ACC112 (cell line): Measurements from ENCODE around the gene STAC2.

ENCODE experiments used
- H2AFZ ChIP-seq: fragments of 200-600 bp; sonication (generic); one replicate; pipeline ENCODE4 v1.6.0; 2017; ENCODE audit warnings: antibody characterized with exemption, low read length; ENCODE audit not compliant: unreplicated experiment
- H3K27ac ChIP-seq: fragments of 200-600 bp; sonication (generic); 2 replicates; pipeline ENCODE4 v1.5.1; 2014; ENCODE audit warnings: low read depth, mild to moderate bottlenecking, antibody characterized with exemption, low read length, moderate library complexity
- H3K27me3 ChIP-seq: fragments of 200-600 bp; sonication (generic); 2 replicates; pipeline ENCODE4 v1.6.1; 2014; ENCODE audit warnings: mild to moderate bottlenecking, antibody characterized with exemption, low read length, moderate library complexity, mixed read lengths; ENCODE audit not compliant: insufficient read depth
- H3K36me3 ChIP-seq: fragments of 200-600 bp; sonication (generic); 2 replicates; pipeline ENCODE4 v1.6.1; 2016; ENCODE audit warnings: mild to moderate bottlenecking, antibody characterized with exemption, low read length, moderate library complexity, mixed read lengths; ENCODE audit not compliant: insufficient read depth
- H3K4me1 ChIP-seq: fragments of 200-600 bp; sonication (generic); one replicate; pipeline ENCODE4 v1.6.1; 2016; ENCODE audit warnings: low read length, mixed read lengths; ENCODE audit not compliant: insufficient read depth, unreplicated experiment, control insufficient read depth
- H3K4me3 ChIP-seq: fragments of 200-600 bp; sonication (generic); 2 replicates; pipeline ENCODE4 v1.5.1; 2014; ENCODE audit warnings: mild to moderate bottlenecking, low read depth, low read length
- H3K79me2 ChIP-seq: fragments of 200-600 bp; sonication (generic); one replicate; pipeline ENCODE4 v1.6.0; 2016; ENCODE audit warnings: low read length; ENCODE audit not compliant: control insufficient read depth, unreplicated experiment, insufficient read depth

The STAC2 gene

DNA sequence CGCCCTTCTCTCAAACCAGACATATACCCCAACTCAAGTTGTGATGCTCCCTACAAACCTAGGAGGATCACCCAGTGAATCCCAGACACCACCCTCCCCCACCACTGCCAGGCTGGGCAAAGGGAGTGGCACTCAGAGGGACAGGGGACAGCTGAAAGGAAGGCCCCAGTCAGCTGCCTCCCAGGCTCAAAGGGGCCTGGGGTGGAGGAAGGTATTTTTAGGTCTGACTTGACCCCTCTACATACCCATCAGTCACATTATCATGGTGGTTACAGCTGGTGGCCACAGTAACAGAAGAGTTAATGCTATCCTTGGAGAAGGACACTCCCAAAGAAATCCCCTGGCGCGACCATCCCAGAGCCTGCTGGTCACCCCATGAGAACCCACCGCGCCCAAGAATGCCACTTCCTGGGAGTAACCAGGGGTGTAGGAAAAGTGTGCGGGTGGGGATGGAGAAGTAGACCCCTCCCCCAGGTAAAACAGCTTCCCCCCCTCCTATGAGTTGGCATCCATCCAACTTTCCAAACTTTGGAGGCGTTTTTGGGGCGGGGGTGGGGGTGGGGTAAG is 29.4 kb downstream of the STAC2 start:
- Histone ChIP-seq H3K4me3 (peak overlapping the region; percentile 95), H3K4me1 (peaks cover 26% of the 10 kb centered on the region), H3K27ac (no peak overlapping the region), H2AFZ (no peak overlapping the region), H3K79me2 (peaks cover 48% of the 10 kb centered on the region), H3K36me3 (peaks cover 9% of the 10 kb centered on the region; the same call in 1 of the 2 replicates), H3K27me3 (no peaks in the 10 kb centered on the region)

- Histone ChIP-seq H3K79me2 (peaks cover 42% of the 10 kb centered on the region), H3K36me3 (peaks cover 3% of the 10 kb centered on the region; the same call in 1 of the 2 replicates), H2AFZ (no peak overlapping the region), H3K4me1 (peaks cover 26% of the 10 kb centered on the region), H3K4me3 (peak overlapping the region; percentile 95), H3K27me3 (no peaks in the 10 kb centered on the region), H3K27ac (no peak overlapping the region)
Observed at GRCh38 chr17:39195568-39196160, 30.1 kb downstream of the STAC2 start.

GRCh38 chr17:39194985-39195524 is 30.7 kb downstream of the STAC2 start:
- Histone ChIP-seq H3K4me1 (peaks cover 26% of the 10 kb centered on the region), H3K79me2 (peaks cover 36% of the 10 kb centered on the region), H3K27ac (no peak overlapping the region), H3K4me3 (no peak overlapping the region), H2AFZ (no peak overlapping the region), H3K36me3 (peaks cover 3% of the 10 kb centered on the region; the same call in 1 of the 2 replicates), H3K27me3 (no peaks in the 10 kb centered on the region)

DNA sequence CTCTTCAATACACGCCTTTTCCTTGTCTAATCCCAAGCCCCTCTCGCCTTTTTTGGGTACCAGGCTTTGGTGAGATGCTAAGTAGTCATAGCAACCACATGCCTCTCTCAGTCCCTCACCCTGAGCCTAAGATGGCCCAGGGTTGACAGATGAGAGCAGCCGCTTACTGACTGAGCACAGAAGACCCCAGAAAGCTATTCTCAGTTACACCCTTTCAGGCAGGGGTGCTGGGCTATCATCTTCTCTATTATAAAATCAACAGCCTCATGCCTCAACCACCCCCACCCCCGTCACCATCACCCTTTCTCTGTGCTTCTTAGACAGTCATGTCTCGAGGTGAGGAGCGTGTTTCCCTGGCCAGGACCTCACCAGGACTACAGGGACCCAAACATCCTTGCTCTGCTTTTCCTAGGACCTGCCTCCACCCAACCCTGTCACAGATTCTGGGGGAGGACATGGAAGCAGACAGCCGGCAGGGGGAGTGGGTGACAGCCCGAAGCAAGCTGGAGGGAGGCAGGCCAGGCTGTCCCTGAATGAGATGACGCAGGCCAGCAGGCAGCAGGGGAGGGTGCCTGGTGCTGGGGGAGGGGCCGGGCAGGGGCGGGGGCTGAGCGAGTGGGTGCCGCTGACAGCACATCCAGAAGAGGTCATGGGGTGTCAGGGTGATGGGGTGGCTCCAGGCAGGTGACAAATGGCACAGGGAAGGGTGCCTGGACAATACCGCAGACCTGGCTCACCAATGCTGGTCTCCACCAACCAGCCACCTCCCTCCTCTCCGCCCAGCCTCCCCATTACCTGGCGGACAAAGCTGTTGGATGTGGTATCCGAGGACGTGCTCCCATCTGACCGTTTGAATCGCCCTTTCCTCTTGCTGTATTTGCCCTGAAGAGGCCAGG is 31.4 kb downstream of the STAC2 start:
- peaks cover 3% of the 10 kb centered on the region; the same call in 1 of the 2 replicates for H3K36me3 ChIP-seq
- no peak overlapping the region for H3K4me3 ChIP-seq
- H3K27me3 ChIP-seq, result no peaks in the 10 kb centered on the region
- peaks cover 36% of the 10 kb centered on the region for H3K79me2 ChIP-seq
- H2AFZ ChIP-seq, result no peak overlapping the region
- H3K4me1 ChIP-seq, result peaks cover 26% of the 10 kb centered on the region
- no peak overlapping the region for H3K27ac ChIP-seq

DNA sequence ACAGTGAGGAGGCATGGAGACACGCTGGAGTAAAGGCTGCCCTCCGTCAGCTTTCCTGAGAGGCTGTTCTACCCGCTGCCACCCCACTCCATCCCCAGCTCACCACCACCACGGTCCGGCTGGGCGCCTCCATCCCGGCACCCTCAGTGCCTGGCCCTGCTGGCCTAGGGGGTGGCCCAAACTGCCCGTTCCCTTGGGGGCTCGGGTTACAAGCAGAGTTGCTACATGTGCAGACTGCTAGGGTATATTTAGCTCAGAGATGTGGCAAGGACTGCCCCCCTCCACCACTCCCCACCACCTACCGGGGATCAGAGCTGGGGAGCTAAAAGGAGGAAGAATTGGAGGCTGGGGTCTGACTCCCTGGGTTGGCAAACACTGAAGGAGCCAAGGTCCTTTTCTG is 32.4 kb downstream of the STAC2 start:
- H3K27ac ChIP-seq, result no peak overlapping the region
- peaks cover 3% of the 10 kb centered on the region; the same call in 1 of the 2 replicates for H3K36me3 ChIP-seq
- H3K27me3 ChIP-seq, result no peaks in the 10 kb centered on the region
- H3K4me3 ChIP-seq, result no peak overlapping the region
- no peak overlapping the region for H2AFZ ChIP-seq
- H3K79me2 ChIP-seq, result peaks cover 36% of the 10 kb centered on the region
- peaks cover 26% of the 10 kb centered on the region for H3K4me1 ChIP-seq

- H3K79me2 ChIP-seq, result peaks cover 36% of the 10 kb centered on the region
- H3K27ac ChIP-seq, result no peak overlapping the region
- H2AFZ ChIP-seq, result no peak overlapping the region
- no peaks in the 10 kb centered on the region for H3K27me3 ChIP-seq
- peaks cover 3% of the 10 kb centered on the region; the same call in 1 of the 2 replicates for H3K36me3 ChIP-seq
- H3K4me1 ChIP-seq, result peaks cover 26% of the 10 kb centered on the region
- H3K4me3 ChIP-seq, result no peak overlapping the region
Observed at GRCh38 chr17:39192901-39193300, 32.8 kb downstream of the STAC2 start.

- no peak overlapping the region for H3K4me3 ChIP-seq
- H3K27me3 ChIP-seq, result no peaks in the 10 kb centered on the region
- no peak overlapping the region for H3K27ac ChIP-seq
- H3K36me3 ChIP-seq, result peaks cover 3% of the 10 kb centered on the region; the same call in 1 of the 2 replicates
- H3K4me1 ChIP-seq, result peaks cover 26% of the 10 kb centered on the region
- H3K79me2 ChIP-seq, result peaks cover 36% of the 10 kb centered on the region
- H2AFZ ChIP-seq, result no peak overlapping the region
Observed at GRCh38 chr17:39191750-39192510, 33.8 kb downstream of the STAC2 start.

- no peaks in the 10 kb centered on the region for H3K79me2 ChIP-seq
- H2AFZ ChIP-seq, result no peak overlapping the region
- H3K36me3 ChIP-seq, result peaks cover 7% of the 10 kb centered on the region; the same call in 1 of the 2 replicates
- no peaks in the 10 kb centered on the region for H3K27me3 ChIP-seq
- no peak overlapping the region for H3K4me3 ChIP-seq
- no peaks in the 10 kb centered on the region for H3K4me1 ChIP-seq
- no peak overlapping the region for H3K27ac ChIP-seq
Observed at GRCh38 chr17:39187152-39187830, 38.5 kb downstream of the STAC2 start.

DNA sequence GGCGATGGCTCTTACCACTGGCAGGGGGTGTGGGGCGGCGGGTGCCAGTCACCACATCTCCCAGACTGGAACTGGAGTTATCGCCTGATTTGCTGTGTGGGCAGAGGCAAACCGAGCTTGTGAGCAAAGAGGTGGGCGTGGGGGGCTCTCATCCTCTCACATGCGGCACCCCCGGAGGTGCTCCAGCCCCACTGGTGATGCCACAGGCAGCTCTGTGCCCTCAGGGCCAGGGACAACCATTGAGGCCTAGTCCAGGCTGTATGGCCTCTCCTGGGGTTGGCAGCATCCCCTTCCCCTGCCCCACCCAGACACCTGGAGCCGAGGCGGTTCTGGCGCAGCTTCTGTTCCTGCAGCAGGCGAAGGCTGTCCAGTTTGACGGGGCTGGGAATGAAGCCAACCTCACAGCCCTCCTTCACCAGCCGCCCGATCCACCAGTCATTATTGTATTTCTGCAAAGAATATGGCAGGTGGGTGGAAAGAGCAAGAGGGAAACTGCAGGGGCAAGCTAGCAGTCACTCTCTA is 39.2 kb downstream of the STAC2 start:
- Histone ChIP-seq H2AFZ (no peak overlapping the region), H3K4me3 (no peak overlapping the region), H3K36me3 (peaks cover 7% of the 10 kb centered on the region; the same call in 1 of the 2 replicates), H3K79me2 (no peaks in the 10 kb centered on the region), H3K4me1 (no peaks in the 10 kb centered on the region), H3K27ac (no peak overlapping the region), H3K27me3 (no peaks in the 10 kb centered on the region)
